Glomerular endothelial cell (primary cell): ENCODE results near the gene POP4. TPM values are rescaled to one million over a fixed set of nuclear protein-coding genes. Genes with fewer than 3 reads are reported as not detected.
"Not testable (repeated sequence)": the region's sequence is repeated elsewhere in the genome, so short reads cannot be mapped to it uniquely, and the experiment has no call there.

ENCODE experiments used
- DNase-seq: peaks from one replicate; pipeline ENCODE4 v3.0.0-alpha.2; 2011; ENCODE audit warnings: low read depth, low spot score; ENCODE audit errors: extremely low read depth
- total RNA-seq: library from RNA; depleted of rRNA; stranded (reverse); fragments of >200 nt; gene quantifications from 2 replicates; pipeline ENCODE4 v1.2.3, GENCODE V29; 2015

Gene POP4, protein sequence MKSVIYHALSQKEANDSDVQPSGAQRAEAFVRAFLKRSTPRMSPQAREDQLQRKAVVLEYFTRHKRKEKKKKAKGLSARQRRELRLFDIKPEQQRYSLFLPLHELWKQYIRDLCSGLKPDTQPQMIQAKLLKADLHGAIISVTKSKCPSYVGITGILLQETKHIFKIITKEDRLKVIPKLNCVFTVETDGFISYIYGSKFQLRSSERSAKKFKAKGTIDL
- 43.2 and 68.1 TPM in 2 replicates for total RNA-seq

DNA sequence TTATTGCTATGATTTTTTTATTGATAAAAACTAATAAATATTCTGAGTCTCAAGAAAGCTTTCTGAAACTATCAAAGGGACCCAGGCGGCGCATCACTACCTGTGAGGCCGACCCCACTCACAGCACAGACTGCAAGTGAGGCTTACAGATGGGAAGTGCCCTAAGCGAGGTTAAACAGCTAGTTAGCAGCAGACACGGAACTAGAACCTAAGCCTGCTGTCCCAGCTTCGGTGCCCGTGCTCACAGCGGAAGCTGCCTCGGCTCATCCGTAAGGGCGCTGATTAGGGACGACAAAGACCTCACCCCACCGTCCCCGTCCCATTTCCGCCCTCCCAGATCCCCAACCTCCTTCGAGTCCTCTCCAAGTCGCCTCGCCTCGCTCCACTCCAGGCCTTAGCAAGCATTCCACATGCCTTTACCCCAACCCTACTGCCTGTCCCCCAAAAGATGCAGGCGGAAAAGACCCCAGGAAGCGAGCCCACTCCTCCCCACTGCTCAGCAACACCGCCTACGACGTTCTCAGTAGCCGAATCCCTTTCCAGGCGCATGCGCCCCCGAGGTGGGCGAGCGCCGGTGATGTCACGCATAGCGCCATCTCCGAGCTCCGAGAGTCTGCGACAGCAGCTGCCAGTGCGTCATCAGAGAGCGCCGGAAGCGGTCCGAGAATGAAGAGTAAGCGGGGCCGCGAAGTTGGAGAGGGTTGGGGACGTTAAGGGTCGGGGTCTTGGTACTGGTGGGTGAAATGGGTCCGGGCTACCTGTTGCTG is at the start of gene POP4:
Gene POP4, plus strand, starts transcription at position 631 of the 767 bp plus-strand sequence. Its CDS starts 36 bp downstream, at position 667.
- peak; percentile 68 for DNase-seq

DNA sequence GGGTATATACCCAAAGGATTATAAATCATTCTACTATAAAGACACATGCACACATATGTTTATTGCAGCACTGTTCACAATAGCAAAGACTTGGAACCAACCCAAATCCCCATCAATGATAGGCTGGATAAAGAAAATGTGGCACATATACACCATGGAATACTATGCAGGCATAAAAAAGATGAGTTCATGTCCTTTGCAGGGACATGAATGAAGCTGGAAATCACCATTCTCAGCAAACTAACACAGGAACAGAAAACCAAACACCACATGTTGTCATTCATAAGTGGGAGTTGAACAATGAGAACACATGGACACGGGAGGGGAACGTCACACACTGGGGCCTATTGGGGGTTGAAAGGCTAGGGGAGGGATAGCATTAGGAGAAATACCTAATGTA is 47.0 kb upstream of the POP4 start:
- DNase-seq = not testable (repeated sequence)

DNA sequence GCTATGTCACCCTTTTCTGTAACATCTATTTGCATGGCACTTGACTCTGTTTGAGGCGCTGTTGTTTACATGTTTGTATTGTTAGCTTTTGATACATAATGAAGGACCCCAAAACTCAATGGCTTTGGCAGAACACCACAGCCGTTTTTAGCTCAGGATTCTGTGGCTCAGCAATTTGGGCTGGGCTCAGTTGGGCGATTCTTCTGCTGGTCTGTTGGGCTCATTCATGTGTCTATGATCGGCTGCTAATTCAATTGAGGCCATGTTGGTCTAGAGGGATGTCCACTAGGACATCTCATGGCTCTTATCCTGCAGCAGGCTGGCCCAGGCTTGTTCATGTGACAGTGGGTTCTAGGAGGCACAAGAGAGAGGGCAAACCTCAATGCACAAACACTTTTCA is 46.3 kb upstream of the POP4 start:
- no peak for DNase-seq

DNA sequence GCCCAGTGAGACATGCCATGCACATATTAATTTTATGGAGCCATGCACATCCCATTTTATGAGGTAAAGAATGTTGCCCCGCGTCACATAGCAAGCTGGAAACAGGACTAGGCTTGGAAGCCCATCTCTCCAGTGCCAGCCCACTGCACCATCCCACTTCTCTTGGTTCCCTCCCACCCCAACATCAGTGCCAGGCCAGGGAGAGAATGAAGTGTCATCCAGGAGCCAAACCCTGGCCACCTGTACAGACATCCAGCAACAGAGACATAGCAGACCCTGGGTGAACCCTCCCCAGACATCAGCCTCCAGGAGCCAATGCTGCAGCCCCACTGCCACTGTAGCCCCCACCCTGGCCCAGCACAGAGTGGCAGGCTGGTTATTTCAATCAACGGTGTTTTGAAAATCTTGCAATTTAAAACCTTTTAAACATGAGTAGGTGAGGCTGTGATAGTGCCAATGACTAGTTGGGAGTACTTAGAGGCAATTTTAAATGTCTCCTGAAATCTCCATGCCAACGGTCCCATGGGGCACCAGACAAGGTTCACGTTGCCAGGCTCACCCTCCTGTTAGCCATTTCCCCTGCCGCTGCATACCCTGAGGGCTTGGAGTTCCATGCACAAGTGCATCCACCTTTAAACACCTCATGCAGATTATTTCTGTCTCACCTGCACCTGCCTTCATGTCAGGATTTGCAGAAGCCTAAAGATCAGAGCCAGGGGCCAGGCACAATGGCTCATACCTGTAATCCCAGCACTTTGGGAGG is 45.6 kb upstream of the POP4 start:
- DNase-seq = no peak

DNA sequence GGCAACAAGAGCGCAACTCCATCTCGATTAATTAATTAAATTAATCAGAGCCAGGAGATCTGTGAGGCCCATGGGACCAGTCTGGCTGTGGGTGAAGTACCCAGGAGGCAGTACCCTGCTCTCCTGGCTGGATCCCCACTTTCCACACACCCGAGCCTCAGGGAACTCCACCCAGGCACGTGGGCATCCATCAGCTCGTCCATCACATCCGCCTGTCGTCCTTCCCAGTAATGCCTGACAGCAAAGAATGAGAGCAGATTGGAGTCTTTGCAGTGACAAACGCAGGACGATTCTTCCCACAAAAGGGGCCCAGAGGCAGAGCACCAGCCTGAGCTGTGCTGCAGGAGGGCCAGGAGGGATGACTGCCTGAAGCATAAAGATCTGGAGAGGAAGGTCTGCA is 44.5 kb upstream of the POP4 start:
- DNase-seq = no peak

DNA sequence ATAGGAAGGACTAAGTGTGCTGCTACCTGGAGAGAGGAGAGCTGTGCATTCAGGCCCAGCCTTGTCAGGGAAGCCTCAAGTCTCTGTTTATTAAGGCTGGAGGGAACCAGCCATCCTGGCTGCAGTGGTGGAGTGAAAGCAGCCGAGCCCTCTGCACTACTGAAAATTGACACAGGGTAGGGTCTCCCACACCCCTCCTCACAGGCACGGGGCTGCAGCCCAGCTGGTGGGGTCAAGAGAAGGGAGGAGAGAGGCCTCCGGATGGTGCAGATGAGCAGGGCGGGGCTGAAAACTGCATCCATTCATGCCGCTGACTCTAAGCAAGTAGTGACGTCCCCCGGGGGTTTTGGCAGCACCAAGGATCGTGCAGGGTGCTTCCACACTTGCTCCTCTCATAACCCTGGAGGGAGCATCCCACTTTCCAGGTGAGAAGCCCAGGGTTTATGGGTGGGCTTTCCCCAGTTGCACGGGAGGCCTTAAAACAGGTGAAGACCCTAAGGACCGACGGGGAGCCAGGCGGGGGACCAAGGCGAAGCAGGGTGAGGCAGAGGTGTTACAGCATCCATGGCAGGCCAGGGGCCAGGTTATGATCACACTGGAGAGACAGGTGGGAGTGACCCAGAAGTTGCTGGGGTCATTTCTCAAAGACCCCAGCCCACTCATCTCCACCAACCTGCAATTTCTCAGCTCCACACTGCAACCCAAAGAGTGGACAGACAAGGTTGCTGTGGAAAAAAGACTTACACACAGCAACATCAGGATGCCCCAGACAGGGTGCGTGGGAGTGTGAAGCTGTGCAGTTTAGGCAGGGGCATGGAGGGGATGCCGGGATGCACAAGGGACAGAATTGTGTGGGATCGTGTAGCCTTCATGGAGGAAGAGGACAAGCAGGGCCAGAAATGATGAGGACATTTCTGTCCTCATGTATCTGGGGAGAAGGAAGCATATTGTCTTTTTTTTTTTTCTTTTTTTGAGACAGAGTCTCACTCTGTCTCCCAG is 43.5 kb upstream of the POP4 start:
- no peak for DNase-seq

DNA sequence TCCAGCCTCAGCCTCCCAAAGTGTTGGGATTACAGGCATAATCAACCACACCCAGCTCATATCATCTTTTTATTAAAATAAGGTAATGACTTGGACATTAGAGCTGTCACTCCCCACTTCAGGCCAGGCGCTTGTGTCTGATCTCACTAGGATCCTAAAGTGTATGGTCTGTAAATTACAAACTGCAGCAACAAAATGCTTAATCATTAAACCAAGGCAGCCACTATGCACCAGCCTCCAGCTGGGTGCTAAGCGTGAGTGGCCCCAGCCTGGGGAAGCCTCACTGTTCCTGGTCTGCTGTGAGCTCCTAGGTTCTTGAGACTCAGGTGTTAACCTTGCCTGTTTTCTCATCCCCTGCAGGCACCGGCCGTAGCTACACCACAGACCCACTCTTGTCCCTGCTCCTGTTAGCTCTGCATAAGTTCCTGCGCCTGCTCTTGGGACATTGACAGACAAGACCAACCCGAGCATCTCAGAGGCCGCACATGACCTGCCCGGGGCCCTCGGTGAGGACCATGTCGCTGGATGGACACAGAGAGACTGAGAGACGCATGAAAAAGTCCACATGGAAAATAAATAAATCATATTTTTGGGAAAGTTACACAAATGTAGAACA is 42.5 kb upstream of the POP4 start:
- DNase-seq = no peak

DNA sequence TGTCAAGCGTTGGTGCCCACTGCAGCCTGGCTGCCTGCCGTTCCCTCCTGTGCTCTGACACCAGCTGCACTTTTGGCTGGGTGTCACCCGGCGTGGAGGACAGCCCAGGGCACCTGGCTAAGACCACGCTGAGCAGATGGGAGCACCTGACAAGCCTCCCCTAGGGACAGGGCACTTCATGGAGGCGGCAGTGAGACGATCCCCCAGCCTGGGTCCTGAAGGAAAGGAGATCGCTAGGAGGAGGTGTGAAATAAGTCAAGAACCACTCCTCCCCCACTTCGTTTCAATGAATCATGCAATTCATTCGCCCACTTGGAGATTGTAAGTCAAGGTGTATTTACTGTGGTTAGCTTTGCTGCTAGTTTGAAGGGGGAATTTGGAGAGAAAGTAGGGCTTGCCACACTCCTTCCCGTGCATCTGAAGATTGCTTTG is 41.5 kb upstream of the POP4 start:
- no peak for DNase-seq

DNA sequence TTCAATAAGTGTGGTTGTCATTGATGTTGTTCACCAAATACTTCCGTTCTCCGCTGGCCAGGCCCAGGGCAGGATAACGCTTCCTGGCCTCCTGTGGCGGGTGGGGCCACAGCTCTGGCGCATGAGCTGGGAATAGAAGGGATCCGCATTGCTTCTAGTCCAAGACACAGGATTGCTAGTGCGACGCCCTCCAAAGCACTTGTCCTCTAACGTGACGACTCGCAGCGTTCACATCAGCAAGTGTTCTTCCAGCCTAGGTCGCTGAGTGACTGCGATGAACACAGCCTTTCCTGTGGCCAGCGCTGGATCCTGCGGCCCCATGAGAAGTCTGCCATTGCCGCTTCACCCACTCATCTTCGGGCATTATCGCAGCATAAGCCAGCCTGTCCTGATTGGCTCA is 40.9 kb upstream of the POP4 start:
- no peak for DNase-seq

DNA sequence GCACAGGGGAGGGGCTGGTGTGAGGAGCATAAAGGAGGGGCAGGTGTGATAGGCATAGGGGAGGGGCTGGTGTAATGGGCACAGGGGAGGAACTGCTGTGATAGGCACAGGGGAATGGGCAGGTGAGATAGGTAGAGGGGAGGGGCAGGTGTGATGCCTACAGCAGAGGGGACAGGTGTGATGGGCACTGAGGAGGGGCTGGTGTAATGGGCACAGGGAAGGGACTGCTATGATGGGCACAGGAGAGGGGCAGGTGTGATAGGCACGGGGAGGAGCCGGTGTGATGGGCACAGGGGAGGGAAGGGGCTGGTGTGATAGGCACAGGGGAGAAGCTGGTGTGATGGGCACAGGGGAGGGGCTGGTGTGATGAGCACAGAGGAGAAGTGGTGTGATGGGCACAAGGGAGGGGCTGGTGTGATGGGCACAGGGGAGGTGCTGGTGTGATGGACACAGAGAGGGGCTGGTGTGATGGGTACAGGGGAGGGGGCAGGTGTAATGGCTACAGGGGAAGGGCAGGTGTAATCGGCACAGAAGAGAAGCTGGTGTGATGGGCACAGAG is 39.5 kb upstream of the POP4 start:
- no peak for DNase-seq

DNA sequence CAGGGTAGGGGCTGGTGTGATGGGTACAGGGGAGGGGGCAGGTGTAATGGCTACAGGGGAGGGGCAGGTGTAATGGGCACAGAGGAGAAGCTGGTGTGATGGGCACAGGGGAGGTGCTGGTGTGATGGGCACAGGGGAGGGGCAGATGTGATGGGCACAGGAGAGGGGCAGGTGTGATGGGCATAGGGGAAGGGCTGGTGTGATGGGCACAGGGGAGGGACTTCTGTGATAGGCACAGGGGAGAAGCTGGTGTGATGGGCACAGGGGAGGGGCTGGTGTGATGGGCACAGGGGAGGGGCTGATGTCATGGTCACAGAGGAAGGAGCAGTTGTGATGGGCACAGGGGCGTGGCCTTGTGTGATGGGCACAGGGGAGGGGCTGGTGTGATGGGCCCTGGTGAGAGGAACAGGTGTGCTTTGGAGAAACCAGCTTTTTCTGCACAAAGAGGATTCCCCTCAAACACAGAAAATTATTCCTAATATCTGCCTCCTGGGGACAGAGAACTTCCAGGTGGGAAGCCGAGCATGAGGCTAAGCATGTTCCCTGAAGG is 38.6 kb upstream of the POP4 start:
- no peak for DNase-seq

DNA sequence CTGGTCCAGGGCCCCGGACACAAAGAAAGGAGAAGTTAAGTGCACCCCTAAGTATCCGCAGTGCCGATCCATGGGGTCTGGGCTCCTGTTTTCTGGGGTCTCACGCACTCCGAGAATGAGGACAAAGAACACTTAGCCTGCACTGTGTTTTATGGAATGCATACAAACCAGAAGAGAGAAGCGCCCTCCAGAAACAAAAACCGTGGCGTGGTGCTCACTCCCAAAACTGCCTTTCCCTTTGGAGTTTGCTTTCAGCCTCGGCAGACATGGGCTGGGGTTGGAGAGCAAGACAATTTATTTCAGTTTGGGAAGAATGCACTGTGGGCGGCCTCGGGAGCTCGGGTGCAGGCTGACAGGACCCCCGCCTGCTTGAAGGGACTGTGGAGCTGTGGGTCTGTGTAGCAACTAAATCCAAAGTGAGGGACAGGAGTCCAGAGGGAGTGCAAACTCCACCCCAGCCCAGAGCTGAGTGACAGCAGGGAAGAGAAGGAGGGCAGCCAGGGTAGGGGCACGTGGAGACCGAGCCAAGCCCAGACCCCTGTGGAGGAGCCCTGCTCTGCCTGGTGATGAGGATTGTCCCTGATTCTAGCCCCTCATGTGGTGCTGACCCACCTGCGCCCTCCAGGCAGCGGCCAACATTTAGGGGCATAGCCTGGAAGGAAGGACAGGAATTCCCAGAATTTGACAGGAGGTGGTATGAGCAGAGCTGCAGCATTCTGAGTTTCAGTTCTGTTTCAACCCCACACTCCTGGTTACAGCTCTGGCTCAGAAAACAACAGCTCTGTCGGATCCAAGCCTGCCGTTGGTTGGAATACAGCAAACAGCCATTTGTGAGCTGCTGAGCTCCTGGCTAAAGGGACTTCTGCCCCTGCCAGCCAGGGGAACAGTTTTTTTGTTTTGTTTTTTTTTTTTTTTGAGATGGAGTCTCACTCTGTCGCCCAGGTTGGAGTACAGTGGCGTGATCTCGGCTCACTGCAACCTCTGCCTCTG is 37.8 kb upstream of the POP4 start:
- DNase-seq = no peak

DNA sequence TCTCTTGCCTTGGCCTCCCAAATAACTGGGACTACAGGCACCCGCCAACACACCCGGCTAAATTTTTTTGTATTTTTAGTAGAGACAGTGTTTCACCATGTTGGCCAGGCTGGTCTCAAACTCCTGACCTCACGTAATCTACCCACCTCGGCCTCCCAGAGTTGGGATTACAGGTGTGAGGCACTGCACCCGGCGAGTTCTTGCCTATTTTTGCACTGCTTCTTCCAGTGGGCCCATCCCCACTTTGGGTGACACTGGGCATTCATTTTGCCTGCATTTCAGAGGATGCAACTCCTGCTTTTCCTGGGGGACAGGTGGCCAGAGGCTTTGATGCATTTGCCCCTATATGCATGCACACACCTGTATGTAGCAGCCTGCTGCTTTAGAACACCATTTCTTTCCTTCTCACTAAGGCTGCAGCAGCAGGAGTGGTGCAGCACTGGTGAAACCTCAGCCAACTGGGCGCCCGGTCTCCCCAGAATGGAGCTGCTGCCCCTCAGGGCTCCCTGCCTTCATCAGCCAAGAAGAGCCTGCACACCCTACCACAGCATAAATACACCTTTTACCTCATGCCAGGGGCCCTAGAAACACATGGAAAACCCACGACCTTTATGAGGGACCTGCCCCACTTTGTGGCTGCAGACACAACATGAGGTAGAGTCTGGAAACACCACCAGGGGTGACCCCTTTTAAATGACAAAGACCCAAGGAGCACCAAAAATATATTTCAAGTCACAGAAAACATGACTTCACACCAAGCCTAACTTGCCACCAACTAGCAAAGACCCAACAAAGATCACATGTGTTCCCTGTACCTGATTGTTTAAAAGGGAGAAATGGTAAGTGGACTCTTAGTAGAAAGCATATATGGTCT is 36.8 kb upstream of the POP4 start:
- DNase-seq = no peak

DNA sequence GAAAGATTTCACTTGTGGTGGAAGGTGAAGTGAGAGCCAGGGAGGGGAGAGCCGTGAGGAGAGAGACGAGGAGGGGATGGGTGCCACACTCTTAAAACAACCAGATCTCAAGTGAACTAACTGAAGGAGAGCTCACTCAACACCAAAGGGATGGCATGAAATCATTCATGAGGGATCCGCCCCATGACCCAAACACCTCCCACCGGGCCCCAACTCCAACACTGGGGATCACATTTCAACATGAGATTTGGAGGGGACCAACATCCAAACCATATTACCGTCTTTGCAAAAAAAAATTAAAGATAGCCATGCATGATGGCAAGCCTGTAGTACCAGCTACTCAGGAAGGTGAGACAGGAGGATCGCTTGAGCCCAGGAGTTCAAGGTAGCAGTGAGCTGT is 34.9 kb upstream of the POP4 start:
- DNase-seq = no peak

DNA sequence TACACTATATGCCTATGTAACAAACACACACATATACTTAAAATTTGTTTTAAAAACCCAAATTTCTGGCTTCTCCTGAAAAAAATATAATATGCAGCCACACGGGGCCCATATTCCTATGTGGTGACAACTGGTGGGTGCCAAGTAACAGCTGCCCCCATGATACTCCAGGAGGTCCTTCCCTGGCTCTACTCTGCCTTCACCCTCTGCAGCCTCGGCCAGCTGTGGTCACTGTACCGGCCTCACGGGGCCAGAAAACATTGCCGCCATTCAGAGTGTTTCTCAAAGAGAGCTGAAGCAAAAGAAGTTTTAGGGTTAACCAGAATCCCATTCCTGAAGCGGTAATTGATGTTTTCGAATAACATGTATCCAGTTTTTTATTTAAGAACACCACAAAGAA is 32.6 kb upstream of the POP4 start:
- DNase-seq = no peak

DNA sequence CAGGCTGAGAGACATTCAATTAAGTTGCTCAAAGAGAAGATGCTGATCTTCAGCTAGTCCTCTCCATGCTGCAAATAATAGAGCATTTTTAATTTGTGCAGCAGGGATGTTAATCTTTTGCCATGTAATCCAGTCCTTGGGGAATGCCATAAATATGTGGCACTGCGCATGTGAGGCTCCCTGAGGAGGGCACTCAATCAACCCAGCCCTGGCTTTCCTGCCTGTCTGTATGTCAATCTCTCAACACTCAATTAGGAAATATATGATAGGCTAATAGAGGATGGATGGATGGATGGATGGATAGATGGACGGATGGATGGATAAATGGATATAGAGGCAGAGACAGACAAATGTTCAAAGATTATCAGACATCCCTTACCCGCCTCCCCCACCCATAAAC is 31.6 kb upstream of the POP4 start:
- DNase-seq = no peak

DNA sequence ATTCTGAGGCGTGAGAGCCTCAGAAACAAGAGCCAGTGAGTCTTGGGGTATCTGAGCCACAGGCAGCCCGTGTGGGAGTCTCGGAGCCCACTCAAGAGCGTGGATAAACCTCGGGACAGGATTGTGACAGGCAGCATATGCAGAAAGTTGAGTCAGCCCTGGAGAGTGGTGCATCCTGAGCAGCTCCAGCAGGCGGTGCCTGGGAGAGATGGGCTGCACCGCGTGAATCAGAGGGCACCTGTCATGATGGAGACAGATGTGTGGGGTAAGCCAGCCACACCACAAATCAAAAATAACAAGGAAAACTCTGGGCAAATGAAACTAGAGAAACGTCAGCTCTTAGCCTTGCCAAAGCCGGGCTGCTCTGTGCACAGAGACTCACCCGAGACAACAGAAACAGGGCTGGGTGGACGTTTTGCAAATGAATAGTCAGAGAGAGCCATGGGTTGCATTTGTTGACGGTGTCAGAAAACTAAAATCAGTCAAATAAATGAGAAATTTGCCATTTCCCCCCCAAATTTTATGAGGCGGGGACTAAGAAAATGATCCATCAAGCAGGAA is 30.0 kb upstream of the POP4 start:
- DNase-seq = no peak
